ENCODE measurements around the gene ACTR5. TPM values are rescaled to one million over a fixed set of nuclear protein-coding genes. Genes with fewer than 3 reads are reported as not detected.

The ACTR5 gene
- polyA plus RNA-seq, 1 of the 3 experiments (the other 2 are of a cell fraction): 9.7 TPM

- peak; percentile 56 for DNase-seq
- TF ChIP-seq RCOR1 (IDR thresholded peaks at IDR 0.05; ENCODE audit: low read length) (no peak), MEF2A (IDR thresholded peaks at IDR 0.05; ENCODE audit: borderline replicate concordance, low read depth) (no peak), FOSL2 (IDR thresholded peaks at IDR 0.05; ENCODE audit: borderline replicate concordance, low read depth) (no peak), RXRA (IDR thresholded peaks at IDR 0.05; ENCODE audit: borderline replicate concordance, low read depth) (no peak), TAF1 (IDR thresholded peaks at IDR 0.05; ENCODE audit: borderline replicate concordance, low read depth, low read length) (no peak), PBX3 (IDR thresholded peaks at IDR 0.05) (no peak), NFIC (IDR thresholded peaks at IDR 0.05; ENCODE audit: borderline replicate concordance) (no peak), USF2 (IDR thresholded peaks at IDR 0.05; ENCODE audit: borderline replicate concordance, low read depth, low read length) (no peak), GATA2 (CRISPR knock-in tag; IDR thresholded peaks at IDR 0.05) (no peak), ELF1 (IDR thresholded peaks at IDR 0.05) (no peak), EP300 (IDR thresholded peaks at IDR 0.05; ENCODE audit: borderline replicate concordance in 1 of 2, low read depth in 1 of 2, low read length in 1 of 2) (no peak), FOXM1 (IDR thresholded peaks at IDR 0.05; ENCODE audit: low read depth) (no peak), JUND (IDR thresholded peaks at IDR 0.05) (no peak), MXI1 (IDR thresholded peaks at IDR 0.05; ENCODE audit: low read depth, low read length) (no peak)
- TF ChIP-seq, protein P1, sequence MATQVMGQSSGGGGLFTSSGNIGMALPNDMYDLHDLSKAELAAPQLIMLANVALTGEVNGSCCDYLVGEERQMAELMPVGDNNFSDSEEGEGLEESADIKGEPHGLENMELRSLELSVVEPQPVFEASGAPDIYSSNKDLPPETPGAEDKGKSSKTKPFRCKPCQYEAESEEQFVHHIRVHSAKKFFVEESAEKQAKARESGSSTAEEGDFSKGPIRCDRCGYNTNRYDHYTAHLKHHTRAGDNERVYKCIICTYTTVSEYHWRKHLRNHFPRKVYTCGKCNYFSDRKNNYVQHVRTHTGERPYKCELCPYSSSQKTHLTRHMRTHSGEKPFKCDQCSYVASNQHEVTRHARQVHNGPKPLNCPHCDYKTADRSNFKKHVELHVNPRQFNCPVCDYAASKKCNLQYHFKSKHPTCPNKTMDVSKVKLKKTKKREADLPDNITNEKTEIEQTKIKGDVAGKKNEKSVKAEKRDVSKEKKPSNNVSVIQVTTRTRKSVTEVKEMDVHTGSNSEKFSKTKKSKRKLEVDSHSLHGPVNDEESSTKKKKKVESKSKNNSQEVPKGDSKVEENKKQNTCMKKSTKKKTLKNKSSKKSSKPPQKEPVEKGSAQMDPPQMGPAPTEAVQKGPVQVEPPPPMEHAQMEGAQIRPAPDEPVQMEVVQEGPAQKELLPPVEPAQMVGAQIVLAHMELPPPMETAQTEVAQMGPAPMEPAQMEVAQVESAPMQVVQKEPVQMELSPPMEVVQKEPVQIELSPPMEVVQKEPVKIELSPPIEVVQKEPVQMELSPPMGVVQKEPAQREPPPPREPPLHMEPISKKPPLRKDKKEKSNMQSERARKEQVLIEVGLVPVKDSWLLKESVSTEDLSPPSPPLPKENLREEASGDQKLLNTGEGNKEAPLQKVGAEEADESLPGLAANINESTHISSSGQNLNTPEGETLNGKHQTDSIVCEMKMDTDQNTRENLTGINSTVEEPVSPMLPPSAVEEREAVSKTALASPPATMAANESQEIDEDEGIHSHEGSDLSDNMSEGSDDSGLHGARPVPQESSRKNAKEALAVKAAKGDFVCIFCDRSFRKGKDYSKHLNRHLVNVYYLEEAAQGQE (IDR thresholded peaks at IDR 0.05; ENCODE audit: low read depth, low read length): no peak
- WGBS (ENCODE audit: low lambda C conversion rate): 12% methylated on average over 39 of the region's 41 CpGs
- Histone ChIP-seq H3K27ac (ENCODE audit: low read depth in 2 of 2, low read length in 1 of 2) (no peak overlapping the region), H3K9me2 (no peaks in the 10 kb centered on the region), H3K9me3 (no peaks in the 10 kb centered on the region), H4K20me1 (ENCODE audit: insufficient read depth) (no peaks in the 10 kb centered on the region), H3K9ac (no peak overlapping the region), H2AFZ (ENCODE audit: low read depth) (no peak overlapping the region), H3K4me3 (ENCODE audit: low read depth in 2 of 2, low read length in 1 of 2) (no peak overlapping the region), H3K27me3 (ENCODE audit: insufficient read depth) (peaks cover 94% of the 10 kb centered on the region), H3K36me3 (replicated peaks in 1 of 2; ENCODE audit: control insufficient read depth in 1 of 2, insufficient read depth in 2 of 2, low read length in 1 of 2) (no peaks in the 10 kb centered on the region), H3K4me1 (ENCODE audit: control insufficient read depth in 1 of 2, insufficient read depth in 2 of 2, low read depth in 1 of 2, low read length in 1 of 2) (peaks cover 0 to 26% of the 10 kb centered on the region in 2 experiments; a peak in 2 of 4 replicates), H3K79me2 (ENCODE audit: insufficient read depth) (no peaks in the 10 kb centered on the region), H3F3A (replicated peaks; ENCODE audit: insufficient read depth) (no peaks in the 10 kb centered on the region), H3K4me2 (no peak overlapping the region)
- ChIA-PET CTCF (interaction anchor here (0.8 to 14.6 kb wide), 14 partner anchors 14 to 226 kb away, joined by 3 to 510 read pairs (median 3); partner anchors contain the start of gene ACTR5), POLR2A (no interaction called here)
These were observed 19.2 kb upstream of the ACTR5 start for GRCh38 chr20:38728911-38729642.

Data from SK-N-SH (cell line).